GM19455 (cell line): Measurements from ENCODE around the gene RAB41.
"Not testable (repeated sequence)": the region's sequence is repeated elsewhere in the genome, so short reads cannot be mapped to it uniquely, and the experiment has no call there.

Experiments used
- ATAC-seq: cut with Tn5 transposase; IDR thresholded peaks from one replicate; pipeline ENCODE4 v1.9.1; 2021; ENCODE audit not compliant: unreplicated experiment

The RAB41 gene

GRCh38 chrX:70281951-70282350 lies at the start of gene RAB41:
TSS of gene RAB41 (plus strand) at chrX:70282172. CDS start at chrX:70282218, 46 bp downstream.
- no peak for ATAC-seq

- no peak for ATAC-seq
Measured at GRCh38 chrX:70234355-70234754, 47.6 kb upstream of the RAB41 start, which contains the start of gene AWAT1. TSS of gene AWAT1 (plus strand) at chrX:70234655. CDS start at chrX:70234696, 41 bp downstream.

- ATAC-seq, result no peak
Measured at GRCh38 chrX:70240751-70241150, 41.2 kb upstream of the RAB41 start.

GRCh38 chrX:70241501-70241900 lies 40.5 kb upstream of the RAB41 start:
- ATAC-seq, result no peak

GRCh38 chrX:70243601-70244000 lies 38.4 kb upstream of the RAB41 start:
- not testable (repeated sequence) for ATAC-seq

GRCh38 chrX:70244881-70245280 lies 37.1 kb upstream of the RAB41 start:
- no peak for ATAC-seq

GRCh38 chrX:70247252-70247651 lies 34.7 kb upstream of the RAB41 start:
- no peak for ATAC-seq

- no peak for ATAC-seq
Measured at GRCh38 chrX:70252491-70252890, 29.5 kb upstream of the RAB41 start.

GRCh38 chrX:70253377-70254062 lies 28.5 kb upstream of the RAB41 start:
- ATAC-seq, result no peak

GRCh38 chrX:70254063-70254400 lies 27.9 kb upstream of the RAB41 start:
- ATAC-seq, result no peak

- no peak for ATAC-seq
Measured at GRCh38 chrX:70254909-70255308, 27.1 kb upstream of the RAB41 start.

GRCh38 chrX:70255452-70255851 lies 26.5 kb upstream of the RAB41 start:
- no peak for ATAC-seq

- ATAC-seq, result no peak
Measured at GRCh38 chrX:70257423-70258288, 24.3 kb upstream of the RAB41 start.

GRCh38 chrX:70260104-70260503 lies 21.9 kb upstream of the RAB41 start, which contains the start of gene P2RY4:
TSS of gene P2RY4 (minus strand) at chrX:70260204. CDS start at chrX:70259624, 580 bp downstream.
- no peak for ATAC-seq

- ATAC-seq, result no peak
Measured at GRCh38 chrX:70262952-70263567, 18.9 kb upstream of the RAB41 start.

- ATAC-seq, result no peak
Measured at GRCh38 chrX:70264784-70265183, 17.2 kb upstream of the RAB41 start.

GRCh38 chrX:70268034-70268433 lies 13.9 kb upstream of the RAB41 start, which contains the start of gene ARR3:
TSS of gene ARR3 (plus strand) at chrX:70268334. CDS start at chrX:70269386, 1,052 bp downstream.
- no peak for ATAC-seq

GRCh38 chrX:70274029-70274428 lies 7.9 kb upstream of the RAB41 start:
- not testable (repeated sequence) for ATAC-seq

- ATAC-seq, result no peak
Measured at GRCh38 chrX:70279081-70279480, 2.9 kb upstream of the RAB41 start.

- ATAC-seq, result no peak
Measured at GRCh38 chrX:70280573-70280972, 1.4 kb upstream of the RAB41 start.

GRCh38 chrX:70289168-70289792 lies 7.3 kb downstream of the RAB41 start:
- ATAC-seq, result no peak
